WTC11 (cell line): ENCODE measurements around the gene INPP4A.

Experiments
- CTCF ChIP-seq: fragments of 200-600 bp; IDR thresholded peaks from 2 replicates; pipeline ENCODE4 v1.8.0; 2022; ENCODE audit warnings: antibody characterized with exemption
- ELF4 ChIP-seq: sonication (generic); formaldehyde crosslinking; IDR thresholded peaks from 2 replicates; pipeline ENCODE4 v1.8.1; 2022; ENCODE audit warnings: low read depth, mild to moderate bottlenecking, moderate library complexity, missing genetic modification reagents
- IRF1 ChIP-seq: sonication (generic); formaldehyde crosslinking; IDR thresholded peaks from 2 replicates; pipeline ENCODE4 v1.8.0; 2023; ENCODE audit warnings: missing genetic modification reagents
- ZNF317 ChIP-seq: sonication (generic); formaldehyde crosslinking; IDR thresholded peaks from 2 replicates; pipeline ENCODE4 v1.8.1; 2023; ENCODE audit warnings: low read depth, mild to moderate bottlenecking, moderate library complexity, missing genetic modification reagents, borderline replicate concordance

- TF ChIP-seq ELF4 (CRISPR knock-in tag), result no peak
- TF ChIP-seq IRF1 (CRISPR knock-in tag), result no peak
- no peak for TF ChIP-seq ZNF317
- no peak for TF ChIP-seq CTCF
These were observed 116.4 kb downstream of the INPP4A start for GRCh38 chr2:98561018-98561417.
